HepG2 (cell line): ENCODE measurements around the gene SLA2. TPM values are rescaled to one million over a fixed set of nuclear protein-coding genes. Genes with fewer than 3 reads are reported as not detected.

ENCODE experiments used
- ATAC-seq: fragments of 200-7000 bp; cut with Tn5 transposase; 3 replicates; pipeline ENCODE4 v1.9.1; 2020; ENCODE audit warnings: mild to moderate bottlenecking, moderate library complexity
- BruUV-seq: library from RNA; stranded (reverse); fragments of 400-500 nt; replicated peaks from 2 replicates; lab custom pipeline; 2021; lab: Mats Ljungman, UMichigan
- CTCF ChIA-PET: fragments of 300-600 bp; formaldehyde crosslinking; extraction: SDS; loops from one replicate; lab custom pipeline; 2021; ENCODE audit warnings: low total read pairs, inconsistent platforms, low intra/inter-chr PET ratio; lab: Yijun Ruan, JAX
- POLR2A ChIA-PET: fragments of 350-600 bp; sonication (Branson Sonifier 250); formaldehyde crosslinking; loops from one replicate; lab custom pipeline; 2020; ENCODE audit warnings: antibody characterized with exemption, inconsistent platforms; lab: Yijun Ruan, JAX
- DNase-seq: peaks from one replicate; pipeline ENCODE4 v3.0.0-alpha.2; 2015; ENCODE audit warnings: low spot score
- FAIRE-seq: peaks from 3 replicates; lab custom pipeline; 2011; peaks lifted over from hg19 to GRCh38; lab: Jason Lieb, UNC
- H2AFZ ChIP-seq: one replicate; pipeline ENCODE4 v1.6.1; 2011; ENCODE audit warnings: low read length, inconsistent platforms
- H3K27ac ChIP-seq: fragments of 300-600 bp; 3 replicates; pipeline ENCODE4 v1.8.0; 2011; ENCODE audit warnings: mixed run types, mild to moderate bottlenecking, mixed read lengths, low read length, inconsistent platforms; ENCODE audit not compliant: insufficient read depth; ENCODE audit errors: extremely low read length
- H3K27me3 ChIP-seq, 2 experiments: fragments of 200-600 bp in 1 of 2; 2 replicates in 1 of 2; 3 replicates in 1 of 2; pipeline versions ENCODE4 v1.6.0 to v1.8.0; 2011; ENCODE audit warnings: low read length in 2 of 2, mild to moderate bottlenecking in 2 of 2, moderate library complexity in 2 of 2, inconsistent platforms in 1 of 2; ENCODE audit not compliant: insufficient read depth in 2 of 2, control insufficient read depth in 1 of 2
- H3K36me3 ChIP-seq, 2 experiments: fragments of 200-600 bp in 1 of 2; replicated peaks in 1 of 2; 2 replicates in 1 of 2; 3 replicates in 1 of 2; pipeline versions ENCODE4 v1.5.1 to v1.8.0; 2011; ENCODE audit warnings: low read length in 2 of 2, inconsistent platforms in 1 of 2; ENCODE audit not compliant: insufficient read depth in 2 of 2, control insufficient read depth in 1 of 2
- H3K4me1 ChIP-seq: 2 replicates; pipeline ENCODE4 v1.5.1; 2012; ENCODE audit warnings: low read length, inconsistent platforms; ENCODE audit not compliant: insufficient read depth
- H3K4me2 ChIP-seq: 2 replicates; pipeline ENCODE4 v1.6.0; 2011; ENCODE audit warnings: low read depth, low read length, inconsistent platforms
- H3K4me3 ChIP-seq, 3 experiments: fragments of 200-600 bp in 1 of 3; sonication (generic), shearing (Covaris generic) in 1 of 3; replicated peaks in 1 of 3; 2 replicates each; pipeline ENCODE4 v1.5.1; 2011 to 2016; ENCODE audit warnings: low read length in 3 of 3, inconsistent platforms in 2 of 3, low read depth in 2 of 3, mild to moderate bottlenecking in 2 of 3, control low read depth in 1 of 3, mixed read lengths in 1 of 3; ENCODE audit not compliant: insufficient read depth in 1 of 3
- H3K79me2 ChIP-seq: one replicate; pipeline ENCODE4 v1.6.1; 2011; ENCODE audit warnings: low read length, inconsistent platforms; ENCODE audit not compliant: insufficient read depth
- H3K9ac ChIP-seq: 2 replicates; pipeline ENCODE4 v1.6.0; 2011; ENCODE audit warnings: mild to moderate bottlenecking, low read depth, low read length, inconsistent platforms; ENCODE audit not compliant: insufficient read depth
- H3K9me3 ChIP-seq: 2 replicates; pipeline ENCODE4 v1.5.1; 2012; ENCODE audit warnings: mild to moderate bottlenecking, low read length
- H4K20me1 ChIP-seq: 2 replicates; pipeline ENCODE4 v1.6.0; 2011; ENCODE audit warnings: inconsistent platforms, mild to moderate bottlenecking, low read length, moderate library complexity; ENCODE audit not compliant: insufficient read depth
- AGO2 ChIP-seq: fragments of 200-400 bp; formaldehyde crosslinking; optimal IDR thresholded peaks from 2 replicates; pipeline ENCODE3; 2017; ENCODE audit warnings: mild to moderate bottlenecking, low read depth, low read length, moderate library complexity
- CENPX ChIP-seq: sonication (generic); formaldehyde crosslinking; IDR thresholded peaks from 2 replicates; pipeline ENCODE4 v1.9.0; 2021; ENCODE audit warnings: mild to moderate bottlenecking, missing genetic modification reagents, moderate library complexity
- HNF4G ChIP-seq, 2 experiments: sonication (generic) in 1 of 2; formaldehyde crosslinking in 1 of 2; IDR thresholded peaks; 2 replicates each; pipeline versions ENCODE4 v1.4.0 to v1.6.1; 2011 to 2020; ENCODE audit warnings: borderline replicate concordance in 2 of 2, low read depth in 2 of 2, mild to moderate bottlenecking in 2 of 2, low read length in 1 of 2, missing genetic modification reagents in 1 of 2, moderate library complexity in 1 of 2
- KAT7 ChIP-seq: IDR thresholded peaks from 2 replicates; pipeline ENCODE4 v1.6.1; 2018; ENCODE audit warnings: borderline replicate concordance, missing compliant biosample characterization
- NR3C1 ChIP-seq: sonication (generic); formaldehyde crosslinking; IDR thresholded peaks from 2 replicates; pipeline ENCODE4 v1.4.0; 2020; ENCODE audit warnings: missing genetic modification reagents
- POLR2A ChIP-seq, 2 experiments: IDR thresholded peaks; 2 replicates each; pipeline ENCODE4 v1.6.1; 2011; ENCODE audit warnings: low read depth in 2 of 2, low read length in 2 of 2, mild to moderate bottlenecking in 1 of 2, moderate library complexity in 1 of 2; ENCODE audit not compliant: insufficient read depth in 1 of 2
- POLR2G ChIP-seq: fragments of 200-400 bp; formaldehyde crosslinking; IDR thresholded peaks from 2 replicates; pipeline ENCODE4 v1.6.1; 2018; ENCODE audit warnings: mild to moderate bottlenecking, low read depth, low read length, moderate library complexity
- RBAK ChIP-seq: sonication (generic); formaldehyde crosslinking; IDR thresholded peaks from 2 replicates; pipeline ENCODE4 v1.5.1; 2020; ENCODE audit warnings: mild to moderate bottlenecking, missing genetic modification reagents
- RBFOX2 ChIP-seq: fragments of 200-400 bp; formaldehyde crosslinking; IDR thresholded peaks from 2 replicates; pipeline ENCODE4 v1.6.1; 2017; ENCODE audit warnings: low read depth, mild to moderate bottlenecking, low read length
- RBM22 ChIP-seq: fragments of 200-400 bp; formaldehyde crosslinking; optimal IDR thresholded peaks from 2 replicates; pipeline ENCODE3; 2017; ENCODE audit warnings: mild to moderate bottlenecking, low read length, moderate library complexity
- REPIN1 ChIP-seq: sonication (generic); formaldehyde crosslinking; IDR thresholded peaks from 2 replicates; pipeline ENCODE4 v1.8.0; 2022; ENCODE audit warnings: missing genetic modification reagents, low read depth, mild to moderate bottlenecking, borderline replicate concordance
- SAFB2 ChIP-seq: sonication (generic); formaldehyde crosslinking; IDR thresholded peaks from 2 replicates; pipeline ENCODE4 v1.5.1; 2020; ENCODE audit warnings: missing genetic modification reagents, low read depth, mild to moderate bottlenecking, borderline replicate concordance
- SIN3A ChIP-seq: IDR thresholded peaks from 2 replicates; pipeline ENCODE4 v1.6.1; 2011; ENCODE audit warnings: low read depth, mild to moderate bottlenecking, control low read depth, low read length, borderline replicate concordance
- ZFX ChIP-seq: sonication (generic); formaldehyde crosslinking; IDR thresholded peaks from 2 replicates; pipeline ENCODE4 v1.4.0; 2020; ENCODE audit warnings: mild to moderate bottlenecking, low read depth, missing genetic modification reagents, moderate library complexity
- ZNF24 ChIP-seq: fragments of 450-650 bp; IDR thresholded peaks from 2 replicates; pipeline ENCODE4 v1.6.1; 2017; ENCODE audit warnings: antibody characterized with exemption, mild to moderate bottlenecking
- ZNF274 ChIP-seq: sonication (generic); formaldehyde crosslinking; IDR thresholded peaks from 2 replicates; pipeline ENCODE4 v1.5.1; 2020; ENCODE audit warnings: mild to moderate bottlenecking, missing genetic modification reagents
- ZNF331 ChIP-seq: sonication (generic); formaldehyde crosslinking; IDR thresholded peaks from 2 replicates; pipeline ENCODE4 v1.4.0; 2020; ENCODE audit warnings: missing genetic modification reagents
- ZNF335 ChIP-seq: sonication (generic); formaldehyde crosslinking; IDR thresholded peaks from 2 replicates; pipeline ENCODE4 v1.4.0; 2020; ENCODE audit warnings: missing genetic modification reagents
- ZNF530 ChIP-seq: sonication (generic); formaldehyde crosslinking; IDR thresholded peaks from 2 replicates; pipeline ENCODE4 v1.5.0; 2020; ENCODE audit warnings: low read depth, mild to moderate bottlenecking, missing genetic modification reagents
- WGBS: methylation state at CpG from one replicate; pipeline ENCODE4 v1.1.6; 2017; ENCODE audit warnings: low lambda C conversion rate; 5-methylcytosine and 5-hydroxymethylcytosine counted together
- in situ Hi-C: cut with HindIII; loops from 2 replicates; pipeline ENCODE4 v1.10.0; 2017; ENCODE audit warnings: low pct_unique_long_range_greater_than_20kb; ENCODE audit not compliant: extremely low pct_ligation_motif_present
- intact Hi-C: fragments of 100-400 bp; cut with micrococcal nuclease; formaldehyde crosslinking; loops from one replicate; pipeline ENCODE4 v1.10.0; 2022; ENCODE audit not compliant: unreplicated experiment
- polyA plus RNA-seq, 8 experiments: library from polyadenylated mRNA; depleted of rRNA in 3 of 8; stranded (reverse) in 7 of 8; unstranded in 1 of 8; fragments of >200 nt; fragmentation: Illumina TruSeq in 4 of 8; extraction: Trizol in 4 of 8; gene quantifications; 2 replicates each; pipeline versions ENCODE4 v1.2.1 to v1.2.3, GENCODE V29; 2011 to 2016; ENCODE audit warnings: low read depth in 4 of 8, missing spikeins in 1 of 8, mixed read lengths in 1 of 8; ENCODE audit not compliant: insufficient read depth in 1 of 8
- total RNA-seq, 5 experiments: library from RNA; depleted of rRNA; stranded (reverse); fragments of >200 nt; fragmentation: Illumina TruSeq; extraction: Trizol; gene quantifications; 2 replicates each; pipeline ENCODE4 v1.2.3, GENCODE V29; 2016; ENCODE audit warnings: low read depth in 1 of 5
- TF ChIP-seq, protein P1 (sequence below): sonication (generic); formaldehyde crosslinking; IDR thresholded peaks from 2 replicates; pipeline ENCODE4 v1.4.0; 2020; ENCODE audit warnings: mild to moderate bottlenecking, missing genetic modification reagents
- TF ChIP-seq, protein P2 (sequence below): sonication (generic); formaldehyde crosslinking; IDR thresholded peaks from 2 replicates; pipeline ENCODE4 v1.8.0; 2022; ENCODE audit warnings: missing genetic modification reagents, mild to moderate bottlenecking, inconsistent platforms, borderline replicate concordance
- TF ChIP-seq, protein P3 (sequence below): sonication (generic); formaldehyde crosslinking; IDR thresholded peaks from 2 replicates; pipeline ENCODE4 v1.4.0; 2020; ENCODE audit warnings: missing genetic modification reagents

SLA2 gene
- total and polyA plus RNA-seq, 2 of the 13 experiments (the other 11 are each of a cell fraction or from before 2014, with no cell fraction given) = 1.6 to 3.6 TPM

DNA sequence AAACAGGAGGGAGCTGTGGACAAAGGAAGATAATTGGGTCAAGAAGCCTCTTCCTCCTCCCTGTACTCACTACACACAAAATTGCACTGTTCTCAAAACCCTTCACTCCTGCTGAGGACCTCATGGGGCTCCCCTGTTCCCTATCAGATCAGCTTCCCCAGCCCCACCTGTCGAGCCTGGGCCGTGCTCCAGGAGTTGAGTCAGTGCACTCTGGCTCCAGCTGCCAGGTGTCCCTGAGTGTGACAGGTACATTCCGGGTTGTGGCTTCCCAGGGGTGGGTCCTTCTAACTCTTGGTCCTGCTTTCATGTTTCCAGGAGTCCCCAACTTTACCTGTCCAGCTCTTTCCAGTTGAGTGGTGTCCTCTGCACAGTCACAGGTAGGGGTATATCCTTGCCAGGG, 32.0 kb downstream of the SLA2 start:
- H3K4me3 ChIP-seq = no peak overlapping the region
- intact Hi-C loops (no loop called here), in situ Hi-C loops (loop anchor here (5.0 kb wide), 1 partner anchor 138 kb away; no protein-coding TSS in a partner anchor)
- no peaks in the 10 kb centered on the region for H3K9me3 ChIP-seq
- 87% methylated on average over 3 of the region's 3 CpGs for WGBS
- no peaks in the 10 kb centered on the region for H3K4me1 ChIP-seq
- DNase-seq (no peak), FAIRE-seq (no peak), ATAC-seq (peak; percentile 8)
- CTCF ChIA-PET = interaction anchor here (2.6 kb wide), 1 partner anchor 140 kb away, joined by 20 read pairs; no protein-coding TSS in a partner anchor
- H2AFZ ChIP-seq = no peak overlapping the region
- H3K79me2 ChIP-seq = no peaks in the 10 kb centered on the region
- no peak overlapping the region for H3K27ac ChIP-seq
- POLR2A ChIA-PET = interaction anchor here (1.0 to 1.9 kb wide), 4 partner anchors 9 to 34 kb away, joined by 4 to 9 read pairs (median 8); partner anchors contain the start of gene RAB5IF
- H4K20me1 ChIP-seq = 0 out of 2 replicates have a peak, but pooled peaks cover 2% of the 10 kb centered on the region
- no peaks in the 10 kb centered on the region for H3K27me3 ChIP-seq
- no peak overlapping the region for H3K9ac ChIP-seq
- H3K36me3 ChIP-seq = peaks cover 22 to 51% of the 10 kb centered on the region in 2 experiments
- H3K4me2 ChIP-seq = no peak overlapping the region
- TF ChIP-seq SAFB2 (CRISPR knock-in tag) = no peak
- peak in 1 of 2 experiments; percentile 38; a peak in 2 of 4 replicates for TF ChIP-seq POLR2A (IDR thresholded peaks at IDR 0.05; ENCODE audit: insufficient read depth in 1 of 2, low read depth in 2 of 2, low read length in 2 of 2)
- peak; percentile 3 for TF ChIP-seq RBM22
- TF ChIP-seq, protein P1, sequence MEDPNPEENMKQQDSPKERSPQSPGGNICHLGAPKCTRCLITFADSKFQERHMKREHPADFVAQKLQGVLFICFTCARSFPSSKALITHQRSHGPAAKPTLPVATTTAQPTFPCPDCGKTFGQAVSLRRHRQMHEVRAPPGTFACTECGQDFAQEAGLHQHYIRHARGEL (CRISPR knock-in tag) = no peak
- TF ChIP-seq ZNF274 (CRISPR knock-in tag) = no peak
- TF ChIP-seq NR3C1 = no peak
- TF ChIP-seq HNF4G (IDR thresholded peaks at IDR 0.05; ENCODE audit: borderline replicate concordance, low read depth, low read length) = no peak
- no peak for TF ChIP-seq HNF4G (CRISPR knock-in tag; IDR thresholded peaks at IDR 0.05; ENCODE audit: borderline replicate concordance, low read depth)
- no peak for TF ChIP-seq ZNF24
- TF ChIP-seq AGO2 = peak; percentile 55
- TF ChIP-seq, protein P2, sequence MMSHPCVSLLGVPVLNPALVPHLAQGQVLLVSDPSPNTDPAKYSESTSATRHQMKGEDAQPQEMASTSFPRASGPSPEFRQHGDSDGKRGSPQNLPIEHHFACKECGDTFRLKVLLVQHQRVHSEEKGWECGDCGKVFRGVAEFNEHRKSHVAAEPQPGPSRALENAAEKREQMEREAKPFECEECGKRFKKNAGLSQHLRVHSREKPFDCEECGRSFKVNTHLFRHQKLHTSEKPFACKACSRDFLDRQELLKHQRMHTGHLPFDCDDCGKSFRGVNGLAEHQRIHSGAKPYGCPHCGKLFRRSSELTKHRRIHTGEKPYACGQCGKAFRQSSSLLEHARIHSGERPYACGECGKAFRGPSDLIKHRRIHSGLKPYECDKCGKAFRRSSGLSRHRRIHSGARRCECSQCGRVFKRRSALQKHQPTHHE = no peak
- TF ChIP-seq ZNF331 = no peak
- TF ChIP-seq, protein P3, sequence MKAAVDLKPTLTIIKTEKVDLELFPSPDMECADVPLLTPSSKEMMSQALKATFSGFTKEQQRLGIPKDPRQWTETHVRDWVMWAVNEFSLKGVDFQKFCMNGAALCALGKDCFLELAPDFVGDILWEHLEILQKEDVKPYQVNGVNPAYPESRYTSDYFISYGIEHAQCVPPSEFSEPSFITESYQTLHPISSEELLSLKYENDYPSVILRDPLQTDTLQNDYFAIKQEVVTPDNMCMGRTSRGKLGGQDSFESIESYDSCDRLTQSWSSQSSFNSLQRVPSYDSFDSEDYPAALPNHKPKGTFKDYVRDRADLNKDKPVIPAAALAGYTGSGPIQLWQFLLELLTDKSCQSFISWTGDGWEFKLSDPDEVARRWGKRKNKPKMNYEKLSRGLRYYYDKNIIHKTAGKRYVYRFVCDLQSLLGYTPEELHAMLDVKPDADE (CRISPR knock-in tag) = no peak
- TF ChIP-seq ZNF530 (CRISPR knock-in tag) = no peak
- no peak for TF ChIP-seq CENPX (CRISPR knock-in tag)
- TF ChIP-seq RBAK (CRISPR knock-in tag) = no peak
- no peak for TF ChIP-seq REPIN1 (CRISPR knock-in tag)
- peak; percentile 34; the same call in 1 of the 2 replicates for TF ChIP-seq POLR2G
- TF ChIP-seq ZNF335 (CRISPR knock-in tag) = no peak
- no peak for TF ChIP-seq ZFX (CRISPR knock-in tag)
- no peak for TF ChIP-seq SIN3A
- no peak for TF ChIP-seq KAT7 (CRISPR knock-in tag)
- TF ChIP-seq RBFOX2 = 0 out of 2 replicates have a peak, but pooled peaks have one; percentile 16
- BruUV-seq = no TSS peak
